Activated naive CD4-positive, alpha-beta T cell (primary cell): Measurements from ENCODE around the gene GLRX5.
A peak's percentile ranks its signal among the peaks of the same experiment; 100 is the strongest.
"Not testable (repeated sequence)": the region's sequence is repeated elsewhere in the genome, so short reads cannot be mapped to it uniquely, and the experiment has no call there.

Experiments used
- DNase-seq, 4 experiments: peaks; one replicate each; lab custom pipeline; 2025; lab: John Stamatoyannopoulos, UW

The GLRX5 gene

GRCh38 chr14:95559203-95559602 is 24.4 kb downstream of the GLRX5 start:
- no peak for DNase-seq

GRCh38 chr14:95561001-95561412 is 26.2 kb downstream of the GLRX5 start:
- DNase-seq: peak; percentile 52 to 80 (median 70)

GRCh38 chr14:95562892-95563685 is 28.2 kb downstream of the GLRX5 start:
- DNase-seq: no peak

GRCh38 chr14:95564060-95564459 is 29.2 kb downstream of the GLRX5 start:
- DNase-seq: no peak

GRCh38 chr14:95569440-95569839 is 34.6 kb downstream of the GLRX5 start:
- no peak for DNase-seq

- DNase-seq: no peak
Measured at GRCh38 chr14:95573313-95573712, 38.5 kb downstream of the GLRX5 start.

GRCh38 chr14:95575840-95576473 is 41.1 kb downstream of the GLRX5 start:
- no peak for DNase-seq

- DNase-seq: no peak
Measured at GRCh38 chr14:95577067-95577800, 42.4 kb downstream of the GLRX5 start.

- no peak for DNase-seq
Measured at GRCh38 chr14:95577870-95578269, 43.0 kb downstream of the GLRX5 start.

- not testable (repeated sequence) for DNase-seq
Measured at GRCh38 chr14:95583836-95584617, 49.2 kb downstream of the GLRX5 start.

- DNase-seq: no peak
Measured at GRCh38 chr14:95585953-95586620, 51.2 kb downstream of the GLRX5 start.

GRCh38 chr14:95591182-95591581 is 56.3 kb downstream of the GLRX5 start:
- DNase-seq: not testable (repeated sequence)
